GM23338 (cell line): Measurements from ENCODE around the gene TMTC2. TPM values are rescaled to one million over a fixed set of nuclear protein-coding genes. Genes with fewer than 3 reads are reported as not detected.

ENCODE experiments used
- ATAC-seq: fragments of 200-7000 bp; cut with Tn5 transposase; 3 replicates; pipeline ENCODE4 v1.9.1; 2020
- DNase-seq: peaks from one replicate; pipeline ENCODE4 v3.0.0-alpha.2; 2015; ENCODE audit warnings: low spot score
- H2AFZ ChIP-seq: fragments of 200-600 bp; sonication (generic); 2 replicates; pipeline ENCODE4 v1.8.0; 2016; ENCODE audit warnings: antibody characterized with exemption, mild to moderate bottlenecking, moderate library complexity
- H3F3A ChIP-seq: fragments of 200-600 bp; sonication (generic); replicated peaks from 2 replicates; pipeline ENCODE4 v1.8.0; 2017; ENCODE audit warnings: antibody characterized with exemption, mixed run types, low read depth
- H3K27ac ChIP-seq: fragments of 200-600 bp; sonication (generic); 2 replicates; pipeline ENCODE4 v1.6.1; 2016; ENCODE audit warnings: low read depth
- H3K27me3 ChIP-seq: fragments of 200-600 bp; sonication (generic); 2 replicates; pipeline ENCODE4 v1.8.0; 2016; ENCODE audit warnings: mild to moderate bottlenecking, mixed run types, moderate library complexity; ENCODE audit not compliant: insufficient read depth
- H3K36me3 ChIP-seq: fragments of 200-600 bp; sonication (generic); 2 replicates; pipeline ENCODE4 v1.8.0; 2016; ENCODE audit warnings: mild to moderate bottlenecking; ENCODE audit not compliant: insufficient read depth
- H3K4me1 ChIP-seq: fragments of 200-600 bp; sonication (generic); 2 replicates; pipeline ENCODE4 v1.8.0; 2016; ENCODE audit warnings: mild to moderate bottlenecking, moderate library complexity; ENCODE audit not compliant: insufficient read depth
- H3K4me2 ChIP-seq: fragments of 200-600 bp; sonication (generic); 2 replicates; pipeline ENCODE4 v1.7.1; 2017; ENCODE audit warnings: mixed run types
- H3K4me3 ChIP-seq: fragments of 200-600 bp; sonication (generic); 2 replicates; pipeline ENCODE4 v1.6.1; 2016; ENCODE audit warnings: mixed run types
- H3K79me2 ChIP-seq: fragments of 200-600 bp; sonication (generic); replicated peaks from 2 replicates; pipeline ENCODE4 v1.8.0; 2017; ENCODE audit warnings: mild to moderate bottlenecking; ENCODE audit not compliant: insufficient read depth
- H3K9me2 ChIP-seq: fragments of 200-600 bp; sonication (generic); 2 replicates; pipeline ENCODE4 v1.8.0; 2017; ENCODE audit not compliant: insufficient read depth
- H4K20me1 ChIP-seq: fragments of 200-600 bp; sonication (generic); replicated peaks from 2 replicates; pipeline ENCODE4 v1.8.0; 2017; ENCODE audit warnings: mild to moderate bottlenecking; ENCODE audit not compliant: insufficient read depth
- H3K27ac Mint-ChIP-seq: 2 replicates; pipeline ENCODE4 v1.8.0; 2020; ENCODE audit warnings: inconsistent platforms, mild to moderate bottlenecking, moderate library complexity, mixed read lengths
- H3K27me3 Mint-ChIP-seq: 3 replicates; pipeline ENCODE4 v1.8.0; 2022; ENCODE audit warnings: low read depth, mild to moderate bottlenecking, moderate library complexity, mixed read lengths, inconsistent platforms; ENCODE audit not compliant: insufficient read depth, poor library complexity
- H3K36me3 Mint-ChIP-seq: 3 replicates; pipeline ENCODE4 v1.8.0; 2021; ENCODE audit warnings: low read depth, mild to moderate bottlenecking, inconsistent platforms, moderate library complexity, mixed read lengths
- H3K4me1 Mint-ChIP-seq: 3 replicates; pipeline ENCODE4 v1.8.0; 2020; ENCODE audit warnings: mild to moderate bottlenecking, inconsistent platforms, mixed read lengths
- H3K4me3 Mint-ChIP-seq: 3 replicates; pipeline ENCODE4 v1.8.0; 2021; ENCODE audit warnings: moderate library complexity, mild to moderate bottlenecking, inconsistent platforms, mixed read lengths
- H3K9me3 Mint-ChIP-seq: 3 replicates; pipeline ENCODE4 v1.8.0; 2020; ENCODE audit warnings: moderate library complexity, mild to moderate bottlenecking, inconsistent platforms, mixed read lengths
- CREB1 ChIP-seq: fragments of 250-450 bp; sonication (Bioruptor Pico); IDR thresholded peaks from 2 replicates; pipeline ENCODE4 v1.5.0; 2020; ENCODE audit warnings: low read depth, mild to moderate bottlenecking, moderate library complexity
- EZH2 ChIP-seq: fragments of 200-600 bp; sonication (generic); IDR thresholded peaks from one replicate; pipeline ENCODE4 v1.8.0; 2017; ENCODE audit warnings: antibody characterized with exemption, mild to moderate bottlenecking, low read depth; ENCODE audit not compliant: unreplicated experiment
- EZH2phosphoT487 ChIP-seq: fragments of 200-600 bp; sonication (generic); IDR thresholded peaks from one replicate; pipeline ENCODE4 v1.8.1; 2018; ENCODE audit warnings: antibody characterized with exemption; ENCODE audit not compliant: unreplicated experiment
- NANOG ChIP-seq: IDR thresholded peaks from 2 replicates; pipeline ENCODE4 v1.6.1; 2016; ENCODE audit warnings: antibody characterized with exemption, borderline replicate concordance
- REST ChIP-seq: IDR thresholded peaks from one replicate; pipeline ENCODE4 v1.6.1; 2018; ENCODE audit warnings: antibody characterized with exemption; ENCODE audit not compliant: unreplicated experiment
- ZNF114 ChIP-seq: fragments of 250-450 bp; sonication (Bioruptor Pico); IDR thresholded peaks from 2 replicates; pipeline ENCODE4 v1.5.0; 2020; ENCODE audit warnings: mild to moderate bottlenecking, moderate library complexity
- ZNF331 ChIP-seq: fragments of 250-450 bp; sonication (Bioruptor Pico); IDR thresholded peaks from 2 replicates; pipeline ENCODE4 v1.5.0; 2020; ENCODE audit warnings: low read depth, mild to moderate bottlenecking, moderate library complexity
- polyA plus RNA-seq: library from polyadenylated mRNA; unstranded; fragments of >200 nt; fragmentation: Nextera tagmentation; extraction: Ambion mirVana; gene quantifications from 2 replicates; pipeline ENCODE4 v1.2.1, GENCODE V29; 2016
- total RNA-seq: library from RNA; depleted of rRNA; stranded (reverse); fragments of >200 nt; shearing (Covaris generic); gene quantifications from 2 replicates; pipeline ENCODE4 v1.2.3, GENCODE V29; 2014
- TF ChIP-seq, protein P1 (sequence below), 2 experiments: fragments of 200-600 bp in 1 of 2; sonication (generic) in 1 of 2; conservative IDR thresholded peaks; 2 replicates each; pipeline versions ENCODE4 v1.5.1 to v1.6.1; 2016 to 2017; ENCODE audit warnings: antibody characterized with exemption in 2 of 2, low read depth in 2 of 2, mild to moderate bottlenecking in 2 of 2, moderate library complexity in 1 of 2

The TMTC2 gene
- total and polyA plus RNA-seq, 2 experiments from 2014 or later = 0.57 to 6.5 TPM

GRCh38 chr12:82910246-82910893 is 223.7 kb downstream of the TMTC2 start:
- no peak overlapping the region for H3K4me2 ChIP-seq
- H3K4me3 ChIP-seq = no peak overlapping the region
- H3K79me2 ChIP-seq = no peaks in the 10 kb centered on the region
- no peaks in the 10 kb centered on the region for H3K9me2 ChIP-seq
- H3K27ac Mint-ChIP-seq = 0 out of 2 replicates have a peak overlapping the region, but pooled peaks have one; percentile 27
- 0 out of 2 replicates have a peak, but pooled peaks cover 7% of the 10 kb centered on the region for H3K4me1 ChIP-seq
- peak; percentile 99 for ATAC-seq
- peaks cover 7% of the 10 kb centered on the region; the same call in 2 of the 3 replicates for H3K4me1 Mint-ChIP-seq
- H3K9me3 Mint-ChIP-seq = no peaks in the 10 kb centered on the region
- H3K36me3 ChIP-seq = no peaks in the 10 kb centered on the region
- peak; percentile 61 for DNase-seq
- no peak overlapping the region for H2AFZ ChIP-seq
- no peak for TF ChIP-seq ZNF114 (CRISPR knock-in tag)
- TF ChIP-seq, protein P1, sequence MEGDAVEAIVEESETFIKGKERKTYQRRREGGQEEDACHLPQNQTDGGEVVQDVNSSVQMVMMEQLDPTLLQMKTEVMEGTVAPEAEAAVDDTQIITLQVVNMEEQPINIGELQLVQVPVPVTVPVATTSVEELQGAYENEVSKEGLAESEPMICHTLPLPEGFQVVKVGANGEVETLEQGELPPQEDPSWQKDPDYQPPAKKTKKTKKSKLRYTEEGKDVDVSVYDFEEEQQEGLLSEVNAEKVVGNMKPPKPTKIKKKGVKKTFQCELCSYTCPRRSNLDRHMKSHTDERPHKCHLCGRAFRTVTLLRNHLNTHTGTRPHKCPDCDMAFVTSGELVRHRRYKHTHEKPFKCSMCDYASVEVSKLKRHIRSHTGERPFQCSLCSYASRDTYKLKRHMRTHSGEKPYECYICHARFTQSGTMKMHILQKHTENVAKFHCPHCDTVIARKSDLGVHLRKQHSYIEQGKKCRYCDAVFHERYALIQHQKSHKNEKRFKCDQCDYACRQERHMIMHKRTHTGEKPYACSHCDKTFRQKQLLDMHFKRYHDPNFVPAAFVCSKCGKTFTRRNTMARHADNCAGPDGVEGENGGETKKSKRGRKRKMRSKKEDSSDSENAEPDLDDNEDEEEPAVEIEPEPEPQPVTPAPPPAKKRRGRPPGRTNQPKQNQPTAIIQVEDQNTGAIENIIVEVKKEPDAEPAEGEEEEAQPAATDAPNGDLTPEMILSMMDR (conservative IDR thresholded peaks at IDR 0.05; ENCODE audit: low read depth in 2 of 2) = peak; percentile 9 to 41; a peak in 2 of 4 replicates
- no peaks in the 10 kb centered on the region for H3K27me3 ChIP-seq
- no peaks in the 10 kb centered on the region for H3F3A ChIP-seq
- no peaks in the 10 kb centered on the region for H3K27me3 Mint-ChIP-seq
- H4K20me1 ChIP-seq = no peaks in the 10 kb centered on the region
- H3K27ac ChIP-seq = no peak overlapping the region
- no peak overlapping the region for H3K4me3 Mint-ChIP-seq
- no peaks in the 10 kb centered on the region for H3K36me3 Mint-ChIP-seq

GRCh38 chr12:82912406-82912805 is 225.7 kb downstream of the TMTC2 start:
- Mint-ChIP-seq H3K27me3 (no peaks in the 10 kb centered on the region), H3K4me1 (peaks cover 7% of the 10 kb centered on the region; the same call in 2 of the 3 replicates), H3K36me3 (no peaks in the 10 kb centered on the region), H3K4me3 (no peak overlapping the region), H3K27ac (no peak overlapping the region), H3K9me3 (no peaks in the 10 kb centered on the region)
- Histone ChIP-seq H3F3A (no peaks in the 10 kb centered on the region), H3K36me3 (no peaks in the 10 kb centered on the region), H3K4me3 (no peak overlapping the region), H3K79me2 (no peaks in the 10 kb centered on the region), H3K27me3 (no peaks in the 10 kb centered on the region), H3K27ac (no peak overlapping the region), H3K4me1 (0 out of 2 replicates have a peak, but pooled peaks cover 7% of the 10 kb centered on the region), H3K4me2 (no peak overlapping the region), H2AFZ (no peak overlapping the region), H4K20me1 (no peaks in the 10 kb centered on the region), H3K9me2 (no peaks in the 10 kb centered on the region)
- DNase-seq (no peak), ATAC-seq (no peak)
- TF ChIP-seq CREB1 (CRISPR knock-in tag) (no peak), NANOG (no peak), ZNF331 (CRISPR knock-in tag) (no peak), REST (no peak), EZH2phosphoT487 (no peak), EZH2 (no peak)
- TF ChIP-seq, protein P1 (conservative IDR thresholded peaks at IDR 0.05; ENCODE audit: low read depth in 2 of 2) = no peak
